SH-SY5Y (cell line): ENCODE measurements around the gene TUBA8.

Experiments
- GATA2 ChIP-seq: IDR thresholded peaks from 2 replicates; pipeline ENCODE4 v1.6.1; 2011; ENCODE audit warnings: mild to moderate bottlenecking, low read depth, low read length
- GATA3 ChIP-seq: IDR thresholded peaks from 2 replicates; pipeline ENCODE4 v1.6.1; 2011; ENCODE audit warnings: low read depth, mild to moderate bottlenecking, low read length, moderate library complexity

The TUBA8 gene

DNA sequence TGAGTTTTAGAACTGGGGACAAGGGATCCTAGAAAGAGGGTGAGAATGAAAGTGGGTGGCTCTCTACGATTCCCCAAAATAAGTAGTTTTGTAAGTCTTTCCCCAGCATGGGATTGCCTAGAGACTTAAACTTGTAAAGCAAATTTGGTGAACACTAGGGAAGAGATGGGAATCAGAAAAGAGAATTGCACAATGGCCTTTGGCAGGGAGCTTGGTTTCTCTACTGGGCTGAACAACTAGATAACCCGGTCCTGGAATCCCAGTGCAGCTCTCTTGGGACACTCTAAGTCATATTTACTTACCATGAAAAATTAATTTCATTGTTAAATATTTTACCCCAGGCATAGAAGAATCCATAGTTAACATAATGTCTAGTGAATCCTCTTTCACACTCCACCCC is 22.8 kb downstream of the TUBA8 start:
- TF ChIP-seq GATA2 (no peak), GATA3 (no peak)

GRCh38 chr22:18136563-18137320 is 26.1 kb downstream of the TUBA8 start:
- TF ChIP-seq GATA3: no peak
- TF ChIP-seq GATA2: no peak

- no peak for TF ChIP-seq GATA3
- no peak for TF ChIP-seq GATA2
Observed at GRCh38 chr22:18144105-18144504, 33.5 kb downstream of the TUBA8 start.

DNA sequence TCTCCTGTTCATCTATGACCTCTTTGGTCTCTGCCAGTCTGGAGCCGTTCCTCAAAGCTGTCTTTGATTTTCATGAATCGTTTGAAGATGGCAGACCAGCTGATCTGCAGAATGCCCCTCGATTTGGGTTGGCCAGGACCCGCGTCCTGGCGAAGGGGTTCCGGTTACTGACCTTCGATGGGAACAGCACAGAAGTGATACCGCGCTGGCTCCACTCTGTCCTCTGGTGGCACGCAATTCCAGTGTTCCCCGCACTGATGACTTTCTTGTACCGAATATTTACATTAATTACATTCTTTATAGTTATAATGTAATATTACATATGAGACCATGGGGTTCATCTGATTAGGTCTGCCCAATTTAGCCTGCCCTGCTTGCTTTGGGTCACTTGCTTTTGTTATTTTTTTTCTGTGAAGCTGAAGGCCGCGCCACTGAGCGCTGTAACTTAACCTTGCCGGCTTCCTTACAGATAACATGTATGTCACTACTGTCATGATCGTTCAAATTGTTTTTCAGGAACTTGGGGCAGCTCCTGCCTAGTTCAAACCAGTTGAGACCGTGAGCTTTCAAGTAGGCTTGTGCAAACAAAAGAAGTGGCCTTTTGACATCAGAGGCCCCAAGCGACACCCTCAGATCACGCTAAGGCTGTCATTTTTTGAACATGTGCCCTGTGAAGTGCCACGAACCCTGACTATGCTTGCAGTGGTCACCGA is 35.2 kb downstream of the TUBA8 start:
- TF ChIP-seq GATA3 (no peak), GATA2 (no peak)

- TF ChIP-seq GATA3: no peak
- no peak for TF ChIP-seq GATA2
Observed at GRCh38 chr22:18146389-18146753, 35.8 kb downstream of the TUBA8 start.

- TF ChIP-seq GATA2 (no peak), GATA3 (no peak)
Observed at GRCh38 chr22:18147791-18148190, 37.2 kb downstream of the TUBA8 start.

DNA sequence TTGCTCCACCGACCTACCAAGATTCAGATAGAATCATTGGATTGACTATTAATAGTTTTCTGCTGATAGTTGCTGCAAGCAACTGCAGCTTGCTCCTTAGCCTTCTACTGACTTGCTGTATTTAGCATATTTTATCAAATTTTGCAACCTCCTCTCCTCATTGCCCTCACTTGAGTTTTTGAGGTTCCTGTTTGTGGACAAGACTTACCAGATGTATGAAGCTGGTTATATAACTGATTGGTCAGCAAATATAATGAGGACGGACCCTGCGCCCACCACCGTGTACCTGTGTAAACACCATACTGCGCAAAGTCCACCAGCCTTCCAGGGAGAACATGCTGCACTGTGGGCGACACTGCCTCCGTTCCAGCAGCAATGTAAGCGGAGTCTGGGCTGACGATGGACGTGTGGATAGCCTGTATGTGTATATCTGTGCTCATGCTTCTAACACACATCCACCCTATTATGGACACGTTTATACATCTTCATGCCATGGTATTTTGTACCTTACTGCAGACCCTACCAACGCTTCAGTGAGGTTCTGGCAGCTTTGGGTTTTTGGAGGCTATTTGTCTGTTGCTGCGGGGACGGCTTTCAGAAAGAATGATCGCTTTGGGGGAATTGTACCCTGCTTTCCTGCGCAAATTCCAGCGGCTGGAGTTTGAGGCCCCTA is 37.8 kb downstream of the TUBA8 start:
- TF ChIP-seq GATA3: no peak
- no peak for TF ChIP-seq GATA2

DNA sequence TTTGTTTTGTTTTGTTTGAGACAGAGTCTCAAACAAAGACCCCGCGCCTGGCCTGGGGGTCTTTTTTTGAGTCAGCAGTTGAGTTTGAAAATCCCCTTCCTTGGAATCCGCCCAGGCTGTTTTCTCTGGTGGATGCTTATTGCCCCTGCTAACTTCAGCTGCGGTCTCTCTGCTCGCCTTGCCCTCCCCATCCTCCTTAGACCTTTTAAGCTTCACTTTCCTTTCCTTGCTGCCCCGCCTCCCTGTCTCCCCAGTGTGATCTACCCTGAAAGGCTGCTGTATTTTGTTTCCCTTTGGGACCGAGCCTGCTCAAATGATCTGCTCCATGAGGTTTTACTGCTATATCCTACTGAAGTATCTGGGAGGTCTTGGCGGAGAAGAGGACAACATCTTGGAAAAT is 41.9 kb downstream of the TUBA8 start:
- no peak for TF ChIP-seq GATA2
- TF ChIP-seq GATA3: no peak

- no peak for TF ChIP-seq GATA2
- TF ChIP-seq GATA3: no peak
Observed at GRCh38 chr22:18154821-18155390, 44.3 kb downstream of the TUBA8 start.

DNA sequence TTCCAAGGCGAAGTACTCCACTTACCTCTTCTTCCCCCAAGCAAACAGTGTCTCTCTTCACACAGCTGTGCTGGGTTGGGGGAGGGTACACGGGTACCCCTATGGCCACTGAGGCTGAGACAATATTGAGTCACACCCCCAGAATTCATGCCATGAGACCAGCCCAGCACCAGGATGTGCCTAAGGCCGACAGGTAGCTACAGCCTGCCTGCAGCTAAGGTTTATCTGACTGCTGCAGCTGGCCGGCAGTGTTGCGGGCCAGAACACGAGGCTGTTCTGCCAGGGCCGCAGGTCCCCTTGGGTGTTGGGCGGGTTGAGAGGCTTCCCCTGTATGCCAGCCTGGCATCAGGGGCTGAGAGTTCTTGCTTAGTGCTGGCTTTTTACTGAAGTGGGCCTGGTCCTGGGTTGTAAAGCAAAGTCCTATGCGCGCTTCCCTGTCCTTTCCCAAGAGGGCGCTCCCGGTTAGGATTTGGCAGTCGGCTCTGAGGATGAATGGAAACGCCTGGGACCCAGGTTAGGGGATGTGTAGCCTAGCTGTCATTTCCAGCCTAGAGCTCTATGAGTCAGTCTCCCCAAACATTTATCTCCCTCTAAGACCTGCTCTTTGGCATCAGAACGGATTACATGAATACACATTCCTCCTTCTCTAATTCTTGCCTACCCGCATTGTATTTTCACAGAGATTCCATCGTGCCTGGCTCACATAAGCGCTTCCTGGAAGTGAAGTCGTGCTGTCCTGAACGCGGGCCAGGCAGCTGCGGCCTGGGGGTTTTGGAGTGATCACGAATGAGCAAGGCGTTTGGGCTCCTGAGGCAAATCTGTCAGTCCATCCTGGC is 46.5 kb downstream of the TUBA8 start:
- TF ChIP-seq GATA2 (no peak), GATA3 (no peak)

DNA sequence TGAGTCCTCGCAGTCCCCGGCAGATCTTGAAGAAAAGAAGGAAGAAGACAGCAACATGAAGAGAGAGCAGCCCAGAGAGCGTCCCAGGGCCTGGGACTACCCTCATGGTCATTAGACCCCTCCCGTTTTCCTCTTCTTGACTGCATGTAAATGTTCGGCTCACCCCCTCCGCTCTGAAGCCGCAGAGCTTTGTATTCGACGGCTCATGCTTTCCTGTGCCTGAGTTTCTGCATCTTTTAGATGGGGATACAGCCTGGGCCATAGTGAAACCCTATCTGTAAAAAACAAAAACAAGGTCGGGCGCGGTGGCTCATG is 47.1 kb downstream of the TUBA8 start:
- TF ChIP-seq GATA2 (no peak), GATA3 (no peak)
